ENCODE data around the gene ANKRD13B.

The ANKRD13B gene

GRCh38 chr17:29628644-29629043 is 35.7 kb downstream of the ANKRD13B start:
- no peak for TF ChIP-seq CTCF (IDR thresholded peaks at IDR 0.05; ENCODE audit: borderline replicate concordance, insufficient read depth, low read depth, low read length)
- no peak overlapping the region for H3K4me3 ChIP-seq (ENCODE audit: low read depth, low read length)

- no peak overlapping the region for H3K4me3 ChIP-seq (ENCODE audit: low read depth, low read length)
- TF ChIP-seq CTCF (IDR thresholded peaks at IDR 0.05; ENCODE audit: borderline replicate concordance, insufficient read depth, low read depth, low read length): no peak
These were observed 36.9 kb downstream of the ANKRD13B start for GRCh38 chr17:29629839-29630238.

- no peak for TF ChIP-seq CTCF (IDR thresholded peaks at IDR 0.05; ENCODE audit: borderline replicate concordance, insufficient read depth, low read depth, low read length)
- H3K4me3 ChIP-seq (ENCODE audit: low read depth, low read length): no peak overlapping the region
These were observed 37.8 kb downstream of the ANKRD13B start for GRCh38 chr17:29630630-29631193.

GRCh38 chr17:29633886-29634285 is 41.0 kb downstream of the ANKRD13B start:
- TF ChIP-seq CTCF (IDR thresholded peaks at IDR 0.05; ENCODE audit: borderline replicate concordance, insufficient read depth, low read depth, low read length): no peak
- no peak overlapping the region for H3K4me3 ChIP-seq (ENCODE audit: low read depth, low read length)

- H3K4me3 ChIP-seq (ENCODE audit: low read depth, low read length): no peak overlapping the region
- no peak for TF ChIP-seq CTCF (IDR thresholded peaks at IDR 0.05; ENCODE audit: borderline replicate concordance, insufficient read depth, low read depth, low read length)
These were observed 47.5 kb downstream of the ANKRD13B start for GRCh38 chr17:29640413-29640812.

GRCh38 chr17:29640981-29641642 is 48.2 kb downstream of the ANKRD13B start:
- no peak for TF ChIP-seq CTCF (IDR thresholded peaks at IDR 0.05; ENCODE audit: borderline replicate concordance, insufficient read depth, low read depth, low read length)
- H3K4me3 ChIP-seq (ENCODE audit: low read depth, low read length): no peak overlapping the region

GRCh38 chr17:29642171-29642611 is 49.3 kb downstream of the ANKRD13B start:
- TF ChIP-seq CTCF (IDR thresholded peaks at IDR 0.05; ENCODE audit: borderline replicate concordance, insufficient read depth, low read depth, low read length): no peak
- no peak overlapping the region for H3K4me3 ChIP-seq (ENCODE audit: low read depth, low read length)
